Endothelial cell of umbilical vein (primary cell): Measurements from ENCODE around the gene FOLH1. TPM values are rescaled to one million over a fixed set of nuclear protein-coding genes. Genes with fewer than 3 reads are reported as not detected.
"Not testable (repeated sequence)": the region's sequence is repeated elsewhere in the genome, so short reads cannot be mapped to it uniquely, and the experiment has no call there.

ENCODE experiments used
- BruUV-seq: library from RNA; stranded (reverse); fragments of 400-500 nt; replicated peaks from 2 replicates; lab custom pipeline; 2021; lab: Mats Ljungman, UMichigan
- CTCF ChIA-PET: fragments of 300-600, 350-600 bp; sonication (Branson Sonifier 250); formaldehyde crosslinking; loops from one replicate; lab custom pipeline; 2021; ENCODE audit warnings: antibody characterized with exemption, inconsistent platforms; lab: Charles Lee
- POLR2A ChIA-PET: fragments of 300-600, 350-600 bp; sonication (Branson Sonifier 250); formaldehyde crosslinking; loops from one replicate; lab custom pipeline; 2021; ENCODE audit warnings: antibody characterized with exemption, inconsistent platforms; lab: Charles Lee
- DNase-seq: peaks from one replicate; pipeline ENCODE4 v3.0.0-alpha.2; 2011; ENCODE audit warnings: low read depth, low spot score
- FAIRE-seq: peaks from 2 replicates; lab custom pipeline; 2011; peaks lifted over from hg19 to GRCh38; lab: Jason Lieb, UNC
- H2AFZ ChIP-seq: 2 replicates; pipeline ENCODE4 v1.6.0; 2012; ENCODE audit warnings: low read depth, low read length, control low read depth, inconsistent platforms
- H3K27ac ChIP-seq: 2 replicates; pipeline ENCODE4 v1.5.1; 2011; ENCODE audit warnings: low read depth, mild to moderate bottlenecking, control low read depth, low read length, moderate library complexity; ENCODE audit not compliant: insufficient read depth
- H3K27me3 ChIP-seq, 2 experiments: 2 replicates each; pipeline versions ENCODE4 v1.6.0 to v1.6.1; 2011; ENCODE audit warnings: low read length in 2 of 2, mixed read lengths in 1 of 2; ENCODE audit not compliant: control insufficient read depth in 2 of 2, insufficient read depth in 2 of 2
- H3K36me3 ChIP-seq, 2 experiments: 2 replicates in 1 of 2; 3 replicates in 1 of 2; pipeline ENCODE4 v1.5.1; 2011; ENCODE audit warnings: low read length in 2 of 2, mild to moderate bottlenecking in 1 of 2, moderate library complexity in 1 of 2; ENCODE audit not compliant: control insufficient read depth in 2 of 2, insufficient read depth in 2 of 2; ENCODE audit errors: extremely low read depth in 1 of 2
- H3K4me1 ChIP-seq: 3 replicates; pipeline ENCODE4 v1.5.1; 2011; ENCODE audit warnings: mild to moderate bottlenecking, low read length; ENCODE audit not compliant: control insufficient read depth, insufficient read depth; ENCODE audit errors: extremely low read depth
- H3K4me2 ChIP-seq: 2 replicates; pipeline ENCODE4 v1.6.1; 2011; ENCODE audit warnings: low read length, control low read depth, mixed read lengths; ENCODE audit not compliant: insufficient read depth
- H3K4me3 ChIP-seq, 3 experiments: fragments of 200-600 bp in 1 of 3; sonication (generic), shearing (Covaris generic) in 1 of 3; replicated peaks in 1 of 3; 2 replicates each; pipeline ENCODE4 v1.5.1; 2011 to 2016; ENCODE audit warnings: control low read depth in 3 of 3, low read length in 3 of 3, mild to moderate bottlenecking in 2 of 3, inconsistent platforms in 1 of 3, low read depth in 1 of 3, moderate library complexity in 1 of 3; ENCODE audit not compliant: insufficient read depth in 1 of 3
- H3K79me2 ChIP-seq: 2 replicates; pipeline ENCODE4 v1.6.0; 2012; ENCODE audit warnings: low read length, inconsistent platforms; ENCODE audit not compliant: control insufficient read depth, insufficient read depth
- H3K9ac ChIP-seq: replicated peaks from 2 replicates; pipeline ENCODE3; 2011; ENCODE audit warnings: low read length, control low read depth; ENCODE audit not compliant: insufficient read depth; ENCODE audit errors: extremely low read depth
- H3K9me1 ChIP-seq: replicated peaks from 3 replicates; pipeline ENCODE4 v1.6.0; 2011; ENCODE audit warnings: mild to moderate bottlenecking, low read length; ENCODE audit not compliant: control insufficient read depth, insufficient read depth; ENCODE audit errors: extremely low read depth
- H3K9me3 ChIP-seq: replicated peaks from 2 replicates; pipeline ENCODE4 v1.5.1; 2012; ENCODE audit warnings: low read length, inconsistent platforms; ENCODE audit not compliant: control insufficient read depth, insufficient read depth
- H4K20me1 ChIP-seq: replicated peaks from 2 replicates; pipeline ENCODE3; 2011; ENCODE audit warnings: mild to moderate bottlenecking, low read length; ENCODE audit not compliant: control insufficient read depth, insufficient read depth; ENCODE audit errors: extremely low read depth
- CTCF ChIP-seq, 2 donors: IDR thresholded peaks; 1 replicate in 1 of 2; 2 replicates in 1 of 2; pipeline ENCODE4 v1.5.1; 2011; ENCODE audit warnings: low read length in 2 of 2, mild to moderate bottlenecking in 2 of 2, moderate library complexity in 2 of 2, control low read depth in 1 of 2, inconsistent platforms in 1 of 2, low read depth in 1 of 2; ENCODE audit not compliant: insufficient read depth in 1 of 2; ENCODE audit errors: extremely low read depth in 1 of 2
- EZH2 ChIP-seq: IDR thresholded peaks from 2 replicates; pipeline ENCODE4 v1.6.1; 2012; ENCODE audit warnings: borderline replicate concordance, low read depth, mild to moderate bottlenecking, moderate library complexity, low read length, inconsistent platforms; ENCODE audit not compliant: severe bottlenecking
- FOS ChIP-seq: IDR thresholded peaks from 2 replicates; pipeline ENCODE4 v1.6.1; 2011; ENCODE audit warnings: mild to moderate bottlenecking, low read length, moderate library complexity, borderline replicate concordance; ENCODE audit not compliant: insufficient read depth
- GATA2 ChIP-seq: IDR thresholded peaks from 2 replicates; pipeline ENCODE4 v1.7.0; 2011; ENCODE audit warnings: low read depth, mild to moderate bottlenecking, moderate library complexity, mixed read lengths, low read length; ENCODE audit not compliant: insufficient read length, insufficient read depth
- JUN ChIP-seq: IDR thresholded peaks from 2 replicates; pipeline ENCODE4 v1.6.1; 2011; ENCODE audit warnings: borderline replicate concordance, low read depth; ENCODE audit not compliant: insufficient read length, insufficient read depth
- MAX ChIP-seq: IDR thresholded peaks from 2 replicates; pipeline ENCODE4 v1.6.1; 2011; ENCODE audit not compliant: insufficient read depth, insufficient read length
- MYC ChIP-seq: IDR thresholded peaks from one replicate; pipeline ENCODE4 v1.6.1; 2011; ENCODE audit warnings: mild to moderate bottlenecking, low read depth, low read length
- POLR2A ChIP-seq: IDR thresholded peaks from 2 replicates; pipeline ENCODE4 v1.6.1; 2012; ENCODE audit warnings: low read depth, mild to moderate bottlenecking, control low read depth, low read length
- POLR2AphosphoS5 ChIP-seq: IDR thresholded peaks from 2 replicates; pipeline ENCODE4 v1.6.1; 2012; ENCODE audit warnings: low read depth, mild to moderate bottlenecking, control low read depth, low read length, moderate library complexity; ENCODE audit not compliant: insufficient read depth
- dilution Hi-C: fragments of 300-500 bp; cut with MboI; formaldehyde crosslinking; loops from one replicate; pipeline ENCODE4 v1.15.0; 2019; ENCODE audit warnings: low sequenced_read_pairs; ENCODE audit not compliant: extremely low pct_ligation_motif_present
- intact Hi-C: fragments of 100-400 bp; cut with micrococcal nuclease; formaldehyde crosslinking; loops from one replicate; pipeline ENCODE4 v1.10.0; 2022
- polyA plus RNA-seq, 4 experiments: library from polyadenylated mRNA; depleted of rRNA in 3 of 4; stranded (reverse) in 3 of 4; unstranded in 1 of 4; fragments of >200 nt; gene quantifications; 2 replicates each; pipeline versions ENCODE4 v1.2.1 to v1.2.3, GENCODE V29; 2011 to 2012; ENCODE audit warnings: missing spikeins in 1 of 4
- total RNA-seq: library from RNA; stranded (reverse); gene quantifications from 2 replicates; pipeline ENCODE4 v1.2.3, GENCODE V29; 2021

The FOLH1 gene
- total and polyA plus RNA-seq, 2 donors (not counting 3 experiments of a cell fraction or from before 2014, with no cell fraction given), result 0.12 to 0.53 TPM

GRCh38 chr11:49202287-49202976, 6.0 kb downstream of the FOLH1 start:
- FAIRE-seq (no peak), DNase-seq (no peak)
- no peaks in the 10 kb centered on the region for H4K20me1 ChIP-seq
- BruUV-seq, result no TSS peak
- H3K9me3 ChIP-seq, result no peaks in the 10 kb centered on the region
- H3K27ac ChIP-seq, result no peak overlapping the region
- TF ChIP-seq CTCF (IDR thresholded peaks at IDR 0.05; ENCODE audit: extremely low read depth in 1 of 2, insufficient read depth in 1 of 2, low read depth in 1 of 2, low read length in 2 of 2), result no peak
- TF ChIP-seq GATA2, result no peak
- no peak for TF ChIP-seq MYC
- no peak for TF ChIP-seq MAX
- no peak for TF ChIP-seq POLR2AphosphoS5
- no peak for TF ChIP-seq FOS
- no peak for TF ChIP-seq JUN
- no peak for TF ChIP-seq EZH2
- no peak for TF ChIP-seq POLR2A
- H3K79me2 ChIP-seq, result no peaks in the 10 kb centered on the region
- no peaks in the 10 kb centered on the region for H3K4me1 ChIP-seq
- no peaks in the 10 kb centered on the region for H3K9me1 ChIP-seq
- ChIA-PET CTCF (no interaction called here), POLR2A (no interaction called here)
- intact Hi-C loops, result no loop called here
- H3K4me2 ChIP-seq, result no peak overlapping the region
- no peak overlapping the region for H3K9ac ChIP-seq
- no peaks in the 10 kb centered on the region for H3K27me3 ChIP-seq
- H3K36me3 ChIP-seq, result no peaks in the 10 kb centered on the region
- no peak overlapping the region for H3K4me3 ChIP-seq
- H2AFZ ChIP-seq, result no peak overlapping the region
- dilution Hi-C loops, result no loop called here

- intact Hi-C loops, dilution Hi-C loops, H3K27me3 ChIP-seq: not testable (repeated sequence)
Observed at GRCh38 chr11:49196775-49197174, 11.6 kb downstream of the FOLH1 start.

GRCh38 chr11:49196002-49196401, 12.4 kb downstream of the FOLH1 start:
- H2AFZ ChIP-seq, H3K4me3 ChIP-seq, POLR2A ChIA-PET, H3K27me3 ChIP-seq, H3K4me1 ChIP-seq, DNase-seq, CTCF ChIA-PET, H3K9me3 ChIP-seq, FAIRE-seq, H3K9ac ChIP-seq, BruUV-seq, H3K4me2 ChIP-seq, intact Hi-C loops, H3K27ac ChIP-seq, H4K20me1 ChIP-seq, H3K36me3 ChIP-seq, H3K79me2 ChIP-seq, dilution Hi-C loops, H3K9me1 ChIP-seq: not testable (repeated sequence)

More at GRCh38 chr11:49196775-49197174, 11.6 kb downstream of the FOLH1 start:
- H3K27ac ChIP-seq, H3K36me3 ChIP-seq, BruUV-seq, DNase-seq, H3K9me1 ChIP-seq, H3K4me3 ChIP-seq, H4K20me1 ChIP-seq, H3K4me2 ChIP-seq, POLR2A ChIA-PET, H2AFZ ChIP-seq, H3K9ac ChIP-seq, H3K9me3 ChIP-seq, H3K4me1 ChIP-seq, H3K79me2 ChIP-seq, CTCF ChIA-PET: not testable (repeated sequence)
- peak; percentile 12 for FAIRE-seq
